Neuronal stem cell (in vitro differentiated cells): ENCODE data around the gene FHIT.

Source experiments
- DNase-seq: peaks from one replicate; pipeline ENCODE4 v3.0.0-alpha.2; 2013; ENCODE audit warnings: low spot score
- H2AFZ ChIP-seq: one replicate; pipeline ENCODE4 v1.6.1; 2013; ENCODE audit warnings: mild to moderate bottlenecking, low read length, inconsistent platforms
- H2AK5ac ChIP-seq: 2 replicates; pipeline ENCODE4 v1.6.1; 2013; ENCODE audit warnings: low read depth, mild to moderate bottlenecking, inconsistent platforms, low read length, moderate library complexity, mixed read lengths
- H2BK120ac ChIP-seq: 2 replicates; pipeline ENCODE4 v1.6.1; 2013; ENCODE audit warnings: low read depth, mild to moderate bottlenecking, inconsistent platforms, low read length, moderate library complexity, mixed read lengths
- H2BK12ac ChIP-seq: one replicate; pipeline ENCODE4 v1.6.1; 2013; ENCODE audit warnings: low read length, inconsistent platforms
- H2BK15ac ChIP-seq: 2 replicates; pipeline ENCODE4 v1.6.1; 2013; ENCODE audit warnings: mild to moderate bottlenecking, low read length, inconsistent platforms, mixed read lengths
- H2BK5ac ChIP-seq: one replicate; pipeline ENCODE4 v1.6.1; 2013; ENCODE audit warnings: inconsistent platforms, mild to moderate bottlenecking, low read length, moderate library complexity
- H3K14ac ChIP-seq: one replicate; pipeline ENCODE4 v1.6.1; 2013; ENCODE audit warnings: low read length, inconsistent platforms
- H3K18ac ChIP-seq: 2 replicates; pipeline ENCODE4 v1.6.1; 2013; ENCODE audit warnings: low read length, inconsistent platforms
- H3K23ac ChIP-seq: 2 replicates; pipeline ENCODE4 v1.6.1; 2013; ENCODE audit warnings: low read depth, mild to moderate bottlenecking, mixed read lengths, low read length, inconsistent platforms; ENCODE audit not compliant: poor library complexity
- H3K27ac ChIP-seq: replicated peaks from 3 replicates; pipeline ENCODE4 v1.5.1; 2013; ENCODE audit warnings: low read length, inconsistent platforms
- H3K27me3 ChIP-seq, 3 experiments: 2 replicates each; pipeline ENCODE4 v1.6.1; 2013; ENCODE audit warnings: low read length in 3 of 3, mild to moderate bottlenecking in 2 of 3, inconsistent platforms in 1 of 3, low read depth in 1 of 3, mixed read lengths in 1 of 3, moderate library complexity in 1 of 3; ENCODE audit not compliant: control insufficient read depth in 3 of 3, insufficient read depth in 3 of 3
- H3K36me3 ChIP-seq, 2 donors: replicated peaks in 1 of 2; 2 replicates each; pipeline ENCODE4 v1.6.1; 2013; ENCODE audit warnings: low read length in 2 of 2; ENCODE audit not compliant: control insufficient read depth in 2 of 2, insufficient read depth in 2 of 2
- H3K4ac ChIP-seq: 2 replicates; pipeline ENCODE4 v1.6.1; 2013; ENCODE audit warnings: inconsistent platforms, mild to moderate bottlenecking, low read length, moderate library complexity
- H3K4me1 ChIP-seq, 2 donors: 1 replicate in 1 of 2; 2 replicates in 1 of 2; pipeline ENCODE4 v1.6.1; 2013; ENCODE audit warnings: low read length in 2 of 2, low read depth in 1 of 2; ENCODE audit not compliant: control insufficient read depth in 2 of 2, insufficient read depth in 1 of 2
- H3K4me2 ChIP-seq: one replicate; pipeline ENCODE4 v1.6.1; 2013; ENCODE audit warnings: mild to moderate bottlenecking, low read length, inconsistent platforms; ENCODE audit not compliant: insufficient read depth, poor library complexity, severe bottlenecking
- H3K4me3 ChIP-seq, 2 donors: 2 replicates each; pipeline ENCODE4 v1.5.1; 2013; ENCODE audit warnings: low read length in 2 of 2, mild to moderate bottlenecking in 2 of 2, inconsistent platforms in 1 of 2, moderate library complexity in 1 of 2
- H3K79me1 ChIP-seq: one replicate; pipeline ENCODE4 v1.6.1; 2013; ENCODE audit warnings: low read depth, mild to moderate bottlenecking, inconsistent platforms, low read length, moderate library complexity
- H3K9ac ChIP-seq: one replicate; pipeline ENCODE4 v1.6.1; 2013; ENCODE audit warnings: mild to moderate bottlenecking, low read depth, low read length, inconsistent platforms; ENCODE audit not compliant: poor library complexity
- H3K9me3 ChIP-seq, 2 donors: replicated peaks in 1 of 2; 2 replicates each; pipeline versions ENCODE3 to v1.6.1; 2013; ENCODE audit warnings: low read length in 2 of 2, mild to moderate bottlenecking in 2 of 2, inconsistent platforms in 1 of 2, low read depth in 1 of 2, mixed read lengths in 1 of 2, moderate library complexity in 1 of 2; ENCODE audit not compliant: control insufficient read depth in 2 of 2, insufficient read depth in 1 of 2
- H4K8ac ChIP-seq: one replicate; pipeline ENCODE4 v1.6.1; 2013; ENCODE audit warnings: low read depth, mild to moderate bottlenecking, inconsistent platforms, low read length, moderate library complexity
- H4K91ac ChIP-seq: one replicate; pipeline ENCODE4 v1.6.1; 2013; ENCODE audit warnings: low read length, low read depth, mild to moderate bottlenecking, inconsistent platforms; ENCODE audit not compliant: poor library complexity
- WGBS, 2 donors: extraction: QIAGEN DNeasy Blood & Tissue Kit; methylation state at CpG; one replicate each; pipeline ENCODE4 v1.1.7; 2013; ENCODE audit warnings: missing lambda C conversion rate in 2 of 2, mixed read lengths in 1 of 2; ENCODE audit not compliant: insufficient read length in 2 of 2, insufficient replicate concordance in 1 of 2; ENCODE audit errors: extremely low coverage in 2 of 2; 5-methylcytosine and 5-hydroxymethylcytosine counted together

FHIT gene

DNA sequence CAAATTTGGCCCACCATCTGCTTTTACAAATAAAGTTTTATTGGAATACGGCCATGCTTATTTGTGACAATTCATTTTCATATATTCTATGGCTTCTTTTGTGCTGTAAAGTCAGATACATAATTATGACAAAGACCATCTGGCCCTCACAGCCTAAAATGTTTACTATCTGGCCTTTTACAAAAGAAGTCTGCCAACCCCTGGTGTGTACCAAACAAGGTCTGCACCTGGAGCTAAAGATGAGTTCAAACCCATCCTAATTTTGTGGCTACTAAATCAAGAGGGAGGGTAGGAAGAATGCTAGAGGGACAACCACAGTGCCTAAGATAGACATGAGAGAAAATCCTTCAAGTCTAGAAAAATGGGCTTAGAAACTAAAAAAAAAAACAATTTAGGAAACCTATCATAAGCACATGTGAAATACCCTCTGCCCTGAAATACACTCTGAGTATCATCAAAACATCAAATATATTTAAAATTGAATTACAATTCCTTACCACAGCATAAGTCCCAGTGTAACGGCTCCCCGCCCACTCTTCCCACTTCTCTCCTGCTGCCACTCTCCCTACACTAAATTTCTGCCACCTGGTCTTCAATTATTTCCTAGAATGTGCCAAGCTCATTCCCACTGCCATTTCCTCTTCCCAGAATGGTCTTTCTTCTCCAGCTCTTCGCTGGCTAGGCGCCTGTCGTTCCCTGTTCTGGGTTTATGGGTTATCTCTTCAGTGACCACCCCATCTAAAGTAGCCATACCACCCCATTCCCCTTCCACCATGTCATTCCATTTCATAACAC is 1250.7 kb downstream of the FHIT start:
- no peaks in the 10 kb centered on the region for H3K79me1 ChIP-seq
- no peak overlapping the region for H2AFZ ChIP-seq
- no peak overlapping the region for H3K9ac ChIP-seq
- no peaks in the 10 kb centered on the region for H3K36me3 ChIP-seq
- H2BK12ac ChIP-seq, result no peak overlapping the region
- no peak overlapping the region for H3K4me3 ChIP-seq
- H3K27me3 ChIP-seq, result no peaks in the 10 kb centered on the region
- H3K23ac ChIP-seq, result no peak overlapping the region
- no peak overlapping the region for H4K91ac ChIP-seq
- H3K4me1 ChIP-seq, result peaks cover 0 to 1% of the 10 kb centered on the region in 2 donors
- no peak overlapping the region for H3K14ac ChIP-seq
- H2AK5ac ChIP-seq, result no peak overlapping the region
- no peak overlapping the region for H3K4me2 ChIP-seq
- H3K4ac ChIP-seq, result no peak overlapping the region
- H3K18ac ChIP-seq, result no peak overlapping the region
- H3K27ac ChIP-seq, result no peak overlapping the region
- H3K9me3 ChIP-seq, result no peaks in the 10 kb centered on the region
- no peak overlapping the region for H4K8ac ChIP-seq
- H2BK5ac ChIP-seq, result no peak overlapping the region
- no peak overlapping the region for H2BK120ac ChIP-seq
- H2BK15ac ChIP-seq, result no peak overlapping the region
- no peak for DNase-seq
- no CpG with 5 or more reads among the region's 6 CpGs for WGBS, 2 donors

DNA sequence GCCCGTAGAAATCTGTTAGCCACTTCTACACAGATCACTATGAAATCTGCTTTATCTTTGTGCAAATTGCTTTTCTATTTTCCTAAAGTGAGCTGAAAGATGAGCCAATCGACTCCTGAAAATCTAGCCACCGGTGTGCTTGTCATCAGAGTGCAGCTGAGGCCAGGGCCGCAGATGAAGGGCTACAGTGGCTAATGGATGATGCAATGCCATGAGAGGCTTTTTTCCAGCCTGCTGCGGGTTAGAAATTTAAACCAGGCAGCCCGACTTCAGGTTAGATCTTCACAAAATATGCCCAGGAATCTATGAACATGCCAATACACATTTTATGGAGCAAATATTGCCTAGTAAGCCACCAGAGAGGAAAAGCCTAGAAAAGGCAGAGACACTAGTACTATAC is 1253.2 kb downstream of the FHIT start:
- Histone ChIP-seq H3K4ac (no peak overlapping the region), H3K27ac (no peak overlapping the region), H3K9me3 (no peaks in the 10 kb centered on the region), H3K23ac (no peak overlapping the region), H2BK12ac (no peak overlapping the region), H2BK120ac (no peak overlapping the region), H3K4me3 (no peak overlapping the region), H2BK15ac (no peak overlapping the region), H3K36me3 (no peaks in the 10 kb centered on the region), H2AK5ac (no peak overlapping the region), H3K4me1 (peaks cover 0 to 6% of the 10 kb centered on the region in 2 donors), H3K14ac (no peak overlapping the region), H2BK5ac (no peak overlapping the region), H4K8ac (no peak overlapping the region), H3K4me2 (no peak overlapping the region), H3K18ac (no peak overlapping the region), H3K27me3 (no peaks in the 10 kb centered on the region), H3K9ac (no peak overlapping the region), H3K79me1 (no peaks in the 10 kb centered on the region), H4K91ac (no peak overlapping the region), H2AFZ (peak overlapping the region; percentile 64)
- DNase-seq, result no peak
- no CpG with 5 or more reads among the region's 6 CpGs for WGBS, 2 donors

DNA sequence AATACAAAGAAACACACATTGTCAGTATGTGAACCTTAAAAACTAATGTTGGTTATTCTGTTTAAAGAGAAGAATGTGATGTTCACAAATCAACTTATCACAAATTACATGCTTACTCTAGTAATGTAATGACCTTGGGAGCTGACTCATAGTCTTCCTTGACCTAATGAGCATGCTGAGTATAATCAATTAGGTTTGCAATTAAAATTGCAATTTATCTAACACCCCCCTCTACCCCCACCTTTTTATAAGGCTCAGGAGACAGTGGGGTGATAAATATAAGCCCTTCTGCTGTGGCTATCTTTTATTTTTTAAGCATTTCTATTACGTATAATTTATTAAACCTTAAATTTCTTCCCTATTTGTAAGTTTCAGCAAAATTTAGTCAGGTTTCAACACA is 1253.7 kb downstream of the FHIT start:
- Histone ChIP-seq H2AK5ac (no peak overlapping the region), H2AFZ (no peak overlapping the region), H2BK12ac (no peak overlapping the region), H3K14ac (no peak overlapping the region), H2BK15ac (no peak overlapping the region), H3K4me3 (no peak overlapping the region), H2BK120ac (no peak overlapping the region), H3K79me1 (no peaks in the 10 kb centered on the region), H4K8ac (no peak overlapping the region), H3K9me3 (no peaks in the 10 kb centered on the region), H3K27ac (no peak overlapping the region), H4K91ac (no peak overlapping the region), H3K27me3 (no peaks in the 10 kb centered on the region), H3K23ac (no peak overlapping the region), H3K18ac (no peak overlapping the region), H3K4ac (no peak overlapping the region), H3K4me2 (no peak overlapping the region), H3K9ac (no peak overlapping the region), H3K4me1 (peaks cover 0 to 6% of the 10 kb centered on the region in 2 donors), H2BK5ac (no peak overlapping the region), H3K36me3 (no peaks in the 10 kb centered on the region)
- WGBS, 2 donors, result no CpG with 5 or more reads among the region's 1 CpG
- DNase-seq, result no peak

DNA sequence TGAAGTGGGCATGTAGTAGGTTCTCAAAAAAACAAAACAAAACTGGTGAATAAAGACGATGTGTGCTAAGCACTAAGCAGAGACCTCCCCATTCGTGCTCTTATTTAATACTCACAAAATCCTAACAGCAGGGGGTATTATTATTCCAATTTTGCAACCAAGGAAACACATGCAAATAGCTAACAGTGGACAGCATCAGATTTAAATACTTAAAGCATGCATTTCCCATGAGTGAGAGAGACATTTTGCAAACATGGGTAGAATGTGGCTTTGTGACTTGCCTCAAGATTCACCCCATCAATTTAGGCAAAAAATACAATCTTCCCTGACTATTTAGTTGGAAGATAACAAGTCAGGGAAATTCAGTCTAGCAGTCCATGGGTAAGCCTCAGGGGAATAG is 1255.2 kb downstream of the FHIT start:
- Histone ChIP-seq H3K9ac (no peak overlapping the region), H2BK12ac (no peak overlapping the region), H3K79me1 (no peaks in the 10 kb centered on the region), H2BK5ac (no peak overlapping the region), H3K4me1 (peaks cover 0 to 6% of the 10 kb centered on the region in 2 donors), H3K18ac (no peak overlapping the region), H3K23ac (no peak overlapping the region), H2AFZ (no peak overlapping the region), H3K14ac (no peak overlapping the region), H2BK120ac (no peak overlapping the region), H3K4me2 (no peak overlapping the region), H4K91ac (no peak overlapping the region), H3K27me3 (no peaks in the 10 kb centered on the region), H3K27ac (no peak overlapping the region), H3K36me3 (no peaks in the 10 kb centered on the region), H2AK5ac (no peak overlapping the region), H3K4ac (no peak overlapping the region), H2BK15ac (no peak overlapping the region), H4K8ac (no peak overlapping the region), H3K9me3 (no peaks in the 10 kb centered on the region), H3K4me3 (no peak overlapping the region)
- no peak for DNase-seq
- WGBS, 2 donors, result no CpG with 5 or more reads among the region's 2 CpGs
